ENCODE data around the gene LFNG.

The LFNG gene

GRCh38 chr7:2513702-2514101, 5.9 kb upstream of the LFNG start:
- in situ Hi-C loops (cut with HindIII; ENCODE audit: low sequenced_read_pairs): no loop called here

- in situ Hi-C loops (cut with HindIII; ENCODE audit: low sequenced_read_pairs): no loop called here
Measured at GRCh38 chr7:2514473-2515423, 4.8 kb upstream of the LFNG start.

DNA sequence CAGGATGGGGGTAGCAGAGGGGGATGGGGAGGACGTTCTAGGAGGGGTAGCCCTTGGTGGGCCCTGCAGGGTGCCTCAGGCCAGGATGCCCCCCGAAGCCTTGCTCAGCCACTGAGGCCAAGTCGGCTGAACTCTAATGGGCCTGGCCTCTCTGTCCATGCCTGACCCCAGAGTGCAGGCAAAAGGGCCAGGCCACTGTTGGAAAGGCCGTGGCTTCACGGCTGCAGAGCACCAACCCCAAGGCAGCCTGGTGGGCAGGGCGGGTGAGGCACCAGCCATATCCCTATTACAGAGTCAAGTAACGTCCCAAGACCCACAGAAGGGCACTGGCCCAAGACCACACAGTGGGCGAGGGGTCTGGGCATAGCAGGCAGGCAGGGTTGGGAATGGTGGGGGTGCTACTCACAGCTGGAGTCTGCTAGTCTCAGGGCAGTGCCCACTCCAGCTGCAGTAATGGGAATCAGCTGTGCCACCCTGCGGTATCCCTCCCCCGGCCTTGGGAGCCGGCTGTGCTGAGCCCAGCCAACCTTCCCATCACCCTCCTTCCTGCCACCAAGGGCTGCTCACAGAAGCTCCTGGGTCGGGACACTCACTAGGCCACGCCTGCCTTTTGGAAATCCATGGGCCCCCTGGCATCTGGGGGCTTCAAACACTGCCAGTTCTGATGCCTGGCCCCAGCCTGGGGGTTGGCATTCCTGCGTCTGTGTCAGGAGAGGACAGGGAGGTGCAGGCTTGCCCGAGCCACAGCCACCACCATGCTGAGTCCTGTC, 4.0 kb upstream of the LFNG start:
- in situ Hi-C loops (cut with HindIII; ENCODE audit: low sequenced_read_pairs): no loop called here

GRCh38 chr7:2516194-2516555, 3.4 kb upstream of the LFNG start:
- in situ Hi-C loops (cut with HindIII; ENCODE audit: low sequenced_read_pairs): no loop called here

DNA sequence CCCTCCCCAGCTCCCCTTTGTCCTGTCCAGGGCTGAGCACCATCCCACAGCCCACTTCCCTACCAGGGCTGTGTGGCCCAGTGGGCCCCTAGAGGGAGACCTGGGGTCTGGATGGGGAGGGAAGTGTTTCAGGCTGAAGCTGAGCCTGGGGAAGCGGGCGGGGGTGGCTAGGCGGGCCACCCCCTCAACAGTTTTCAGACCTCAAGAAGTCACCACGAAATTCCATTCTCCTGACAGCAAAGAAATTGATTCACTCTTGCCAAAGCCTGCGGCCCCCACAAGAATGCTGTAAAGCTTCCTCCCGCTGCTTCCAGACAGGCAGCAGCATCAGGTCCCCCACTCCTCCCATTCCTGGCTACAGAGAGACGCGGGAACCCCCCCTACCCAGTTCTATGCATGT, 2.5 kb upstream of the LFNG start:
- in situ Hi-C loops (cut with HindIII; ENCODE audit: low sequenced_read_pairs): no loop called here

GRCh38 chr7:2517678-2518507, 1.7 kb upstream of the LFNG start:
- in situ Hi-C loops (cut with HindIII; ENCODE audit: low sequenced_read_pairs): no loop called here

DNA sequence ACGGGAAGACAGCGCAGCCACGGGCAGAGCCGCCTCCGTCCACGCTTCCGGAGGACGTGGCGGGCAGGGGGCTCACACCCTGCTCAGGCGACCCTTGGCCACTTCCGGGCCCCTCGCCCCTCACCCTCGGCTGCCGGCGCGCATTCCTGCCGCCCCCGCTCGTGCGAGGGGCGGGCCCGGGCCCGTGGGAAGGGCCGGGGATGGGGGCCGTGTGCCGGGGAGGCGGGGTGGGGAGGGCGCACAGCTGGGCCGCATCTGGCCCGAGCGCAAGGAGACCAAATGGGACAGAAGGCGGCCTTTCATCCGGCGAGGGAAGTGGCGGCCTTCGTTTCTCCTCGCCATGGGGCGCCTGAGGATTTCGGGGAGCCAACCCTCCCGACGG, 846 bp upstream of the LFNG start:
- in situ Hi-C loops (cut with HindIII; ENCODE audit: low sequenced_read_pairs): no loop called here

- in situ Hi-C loops (cut with HindIII; ENCODE audit: low sequenced_read_pairs): no loop called here
Measured at GRCh38 chr7:2520131-2520760, 672 bp downstream of the LFNG start.

GRCh38 chr7:2520761-2521290, 1.3 kb downstream of the LFNG start:
- in situ Hi-C loops (cut with HindIII; ENCODE audit: low sequenced_read_pairs): no loop called here

DNA sequence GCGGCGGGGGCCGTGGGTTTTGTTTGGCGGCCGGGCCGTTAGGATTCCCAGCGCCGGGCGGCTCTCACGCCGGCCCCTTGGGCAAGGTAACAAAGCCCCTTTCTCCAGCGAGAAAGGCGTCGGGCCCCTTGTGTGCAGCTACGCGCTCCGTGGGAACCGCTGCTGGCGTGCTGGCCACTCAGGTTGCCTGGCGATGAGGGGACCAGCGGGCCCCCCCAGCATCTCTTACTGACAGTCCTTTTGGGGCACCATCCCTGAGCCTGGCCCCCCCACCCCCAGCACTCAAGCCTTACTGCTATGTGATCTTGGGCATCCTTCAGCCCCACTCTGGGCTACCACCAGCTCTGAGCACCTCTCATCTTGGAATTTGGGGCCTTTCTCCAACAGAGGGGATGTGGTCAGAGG, 1.8 kb downstream of the LFNG start:
- in situ Hi-C loops (cut with HindIII; ENCODE audit: low sequenced_read_pairs): no loop called here

GRCh38 chr7:2521952-2522591, 2.5 kb downstream of the LFNG start:
- in situ Hi-C loops (cut with HindIII; ENCODE audit: low sequenced_read_pairs): no loop called here

DNA sequence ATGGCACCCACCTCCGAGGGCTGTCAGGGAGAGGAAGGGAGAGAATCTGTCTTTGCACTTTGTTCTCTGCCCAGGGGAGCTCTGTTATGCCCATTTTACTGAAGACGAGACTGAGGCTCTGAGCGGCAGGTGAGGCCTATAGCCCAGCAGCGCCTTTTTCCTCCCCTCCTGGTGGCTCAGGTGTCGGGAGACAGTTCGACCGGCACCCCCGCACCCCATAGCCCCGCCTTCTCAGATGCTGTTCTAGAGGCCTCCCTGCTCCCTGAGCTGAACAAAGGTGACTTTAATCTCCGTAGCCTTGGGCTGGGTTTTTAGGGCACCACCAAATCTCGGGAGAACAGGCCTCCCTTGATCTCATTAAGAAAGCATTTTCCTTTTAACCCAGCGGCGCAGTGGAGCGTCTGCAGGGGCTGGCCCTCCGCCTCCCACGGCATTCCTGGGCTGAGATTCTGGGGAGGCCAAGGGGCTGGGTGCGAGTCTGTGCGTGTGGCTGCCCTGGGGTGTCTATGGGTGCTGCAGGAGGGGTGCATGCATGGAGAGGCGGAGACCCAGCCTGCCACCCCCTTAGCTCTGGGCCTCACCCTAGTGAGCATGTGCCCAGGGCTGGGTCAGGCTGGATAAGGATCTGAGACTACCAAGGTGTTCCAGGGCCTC, 3.3 kb downstream of the LFNG start:
- in situ Hi-C loops (cut with HindIII; ENCODE audit: low sequenced_read_pairs): no loop called here

DNA sequence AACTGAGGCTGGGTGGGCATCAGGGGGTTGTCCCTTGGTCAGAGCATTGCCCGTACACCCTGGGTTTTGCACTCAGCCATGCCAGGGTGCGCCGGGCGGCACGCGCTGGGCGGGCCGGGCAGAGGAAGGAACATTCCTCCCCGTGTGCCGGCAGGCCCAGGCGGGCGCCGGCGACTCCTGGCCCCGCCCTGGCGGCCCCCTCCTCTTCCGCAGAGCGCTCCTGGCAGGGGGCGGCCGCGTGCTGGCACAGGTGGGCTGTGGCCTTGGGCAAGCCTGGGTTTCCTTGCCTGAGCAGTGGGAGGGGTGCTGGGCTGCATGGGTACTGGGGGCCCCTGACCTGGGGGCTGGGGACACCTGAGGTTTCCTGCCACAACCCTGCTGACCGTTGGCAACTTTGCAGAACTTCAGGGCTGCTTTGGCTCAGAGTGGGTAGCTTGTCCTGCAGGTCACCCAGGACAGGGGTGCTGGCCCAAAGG, 3.9 kb downstream of the LFNG start:
- in situ Hi-C loops (cut with HindIII; ENCODE audit: low sequenced_read_pairs): no loop called here

- in situ Hi-C loops (cut with HindIII; ENCODE audit: low sequenced_read_pairs): no loop called here
Measured at GRCh38 chr7:2523941-2524807, 4.6 kb downstream of the LFNG start.

DNA sequence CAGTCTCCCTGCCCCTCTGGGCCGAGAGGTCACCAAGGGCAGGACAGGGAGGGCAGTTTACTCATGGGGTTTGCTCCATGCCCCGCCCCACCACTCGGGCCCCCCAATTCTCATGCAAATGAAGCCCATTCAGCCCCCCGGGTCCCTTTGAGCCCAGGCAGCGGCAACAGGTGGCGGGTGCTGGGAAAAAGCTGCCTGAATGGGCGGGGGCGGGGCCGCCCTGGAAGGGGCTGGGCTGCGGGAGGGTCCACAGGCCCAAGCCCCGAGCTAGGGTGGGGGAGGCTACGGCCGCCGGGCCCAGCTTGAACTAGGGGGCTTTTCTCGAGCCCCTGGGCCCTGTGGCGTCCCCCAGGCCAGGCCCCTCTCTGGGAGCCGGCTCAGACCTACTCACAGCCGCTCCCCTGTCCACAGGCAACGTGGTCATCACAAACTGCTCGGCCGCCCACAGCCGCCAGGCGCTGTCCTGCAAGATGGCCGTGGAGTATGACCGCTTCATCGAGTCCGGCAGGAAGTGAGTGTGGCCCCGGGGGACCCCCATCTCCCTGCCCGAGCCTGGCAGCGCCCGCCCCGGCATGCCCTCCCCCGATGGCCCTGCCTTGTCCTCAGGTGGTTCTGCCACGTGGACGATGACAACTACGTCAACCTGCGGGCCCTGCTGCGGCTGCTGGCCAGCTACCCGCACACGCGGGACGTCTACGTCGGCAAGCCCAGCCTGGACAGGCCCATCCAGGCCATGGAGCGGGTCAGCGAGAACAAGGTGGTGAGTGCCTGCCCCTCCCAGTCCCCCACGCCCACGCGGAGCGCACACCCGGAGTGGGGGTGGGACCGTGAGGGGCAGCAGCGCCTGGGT, 5.5 kb downstream of the LFNG start:
- in situ Hi-C loops (cut with HindIII; ENCODE audit: low sequenced_read_pairs): no loop called here

DNA sequence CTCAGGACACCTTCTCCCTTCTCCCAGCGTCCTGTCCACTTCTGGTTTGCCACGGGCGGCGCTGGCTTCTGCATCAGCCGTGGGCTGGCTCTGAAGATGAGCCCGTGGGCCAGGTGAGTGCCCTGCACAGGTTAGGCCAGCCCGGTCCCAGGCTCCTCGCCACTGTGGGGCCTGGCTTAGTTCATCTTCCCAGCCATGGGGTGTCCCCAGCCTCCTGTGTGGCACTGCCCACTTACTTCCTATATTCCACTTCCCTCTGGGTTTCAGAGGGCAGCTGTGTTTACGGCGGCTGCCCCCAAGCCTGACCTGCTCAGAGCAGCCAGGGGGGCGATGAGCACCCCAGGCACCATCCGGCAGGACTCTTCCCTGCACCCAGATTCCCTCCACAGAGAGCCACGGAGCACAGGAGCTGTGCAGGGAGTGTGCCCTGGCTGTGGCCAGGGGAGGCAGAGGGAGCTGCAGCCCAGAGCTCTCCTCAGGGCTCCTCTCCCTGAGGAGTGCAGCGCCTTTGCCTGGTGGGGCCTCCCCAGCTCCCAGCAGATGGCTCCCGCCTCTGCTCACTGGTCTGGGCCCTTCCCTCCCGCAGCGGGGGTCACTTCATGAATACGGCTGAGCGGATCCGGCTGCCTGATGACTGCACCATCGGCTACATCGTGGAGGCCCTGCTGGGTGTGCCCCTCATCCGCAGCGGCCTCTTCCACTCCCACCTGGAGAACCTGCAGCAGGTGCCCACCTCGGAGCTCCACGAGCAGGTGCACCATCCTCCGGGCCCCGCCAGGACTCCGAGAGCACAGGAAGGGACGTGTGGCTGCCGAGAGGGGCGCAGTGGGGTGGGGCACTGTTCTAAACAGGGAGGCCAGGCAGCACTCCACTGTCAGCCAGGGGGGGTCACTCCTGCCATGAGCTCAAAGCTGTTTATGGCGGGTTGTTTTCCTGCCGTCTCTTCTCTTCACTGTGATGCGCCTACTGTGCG, 6.4 kb downstream of the LFNG start:
- in situ Hi-C loops (cut with HindIII; ENCODE audit: low sequenced_read_pairs): no loop called here
